GM19099 (cell line): ENCODE data around the gene GRB7.

Experiments
- POLR2A ChIP-seq: IDR thresholded peaks from 3 replicates; pipeline ENCODE4 v1.6.1; 2011; ENCODE audit warnings: low read depth; ENCODE audit not compliant: insufficient read length; ENCODE audit errors: extremely low read depth

Gene GRB7

DNA sequence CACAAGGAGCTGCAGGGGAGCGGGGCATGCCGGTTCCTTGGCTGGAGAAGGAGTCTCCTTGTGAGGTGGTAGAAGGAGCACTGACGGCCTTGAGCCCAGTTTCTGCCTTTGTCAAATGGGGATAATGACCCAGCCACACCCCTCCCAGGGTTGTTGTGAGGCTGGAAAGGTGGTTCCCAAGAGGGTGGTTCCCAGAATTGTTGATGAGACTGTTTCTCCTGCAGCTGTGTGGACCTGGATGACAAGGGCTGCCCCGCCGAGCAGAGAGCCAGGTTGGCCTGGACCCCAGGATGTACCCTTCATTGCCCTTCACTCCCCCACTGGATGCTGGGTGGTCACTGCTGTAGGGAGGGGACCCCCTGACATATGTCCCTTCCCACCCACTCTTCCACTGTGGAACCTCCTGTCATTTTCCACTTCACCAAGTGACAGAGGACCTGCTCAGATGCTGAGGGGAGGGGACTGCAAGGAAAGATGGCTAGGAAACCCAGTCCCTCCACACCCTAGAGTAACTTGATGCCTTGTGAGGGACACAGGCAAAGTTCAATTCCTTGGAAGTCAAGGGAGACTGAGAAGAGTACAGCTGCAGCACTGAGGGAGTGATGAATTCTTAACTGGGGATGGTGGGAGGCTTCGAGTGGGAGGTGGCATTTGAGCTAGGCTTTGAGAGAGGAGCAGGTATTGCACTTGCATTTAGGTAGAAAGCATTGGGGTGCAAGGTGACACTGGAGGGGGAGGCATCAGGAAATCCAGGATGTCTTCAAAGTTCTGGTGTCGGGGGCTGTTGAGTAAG lies 18.0 kb upstream of the GRB7 start:
- TF ChIP-seq POLR2A = no peak

DNA sequence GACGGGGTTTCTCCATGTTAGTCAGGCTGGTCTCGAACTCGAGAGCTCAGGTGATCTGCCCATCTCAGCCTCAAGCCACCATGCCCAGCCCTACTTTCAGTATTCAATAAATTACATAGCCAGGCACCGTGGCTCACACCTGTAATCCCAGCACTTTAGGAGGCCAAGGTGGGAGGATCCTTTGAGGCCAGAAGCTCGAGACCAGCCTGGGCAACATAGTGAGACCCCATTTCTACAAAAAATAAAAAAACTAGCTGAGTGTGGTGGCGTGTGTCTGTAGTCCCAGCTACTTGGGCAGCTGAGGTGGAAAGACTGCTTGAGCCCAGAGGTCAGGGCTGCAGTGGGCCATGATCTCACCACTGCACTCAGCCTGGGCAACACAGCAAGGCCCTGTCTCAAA lies 15.6 kb upstream of the GRB7 start:
- no peak for TF ChIP-seq POLR2A

DNA sequence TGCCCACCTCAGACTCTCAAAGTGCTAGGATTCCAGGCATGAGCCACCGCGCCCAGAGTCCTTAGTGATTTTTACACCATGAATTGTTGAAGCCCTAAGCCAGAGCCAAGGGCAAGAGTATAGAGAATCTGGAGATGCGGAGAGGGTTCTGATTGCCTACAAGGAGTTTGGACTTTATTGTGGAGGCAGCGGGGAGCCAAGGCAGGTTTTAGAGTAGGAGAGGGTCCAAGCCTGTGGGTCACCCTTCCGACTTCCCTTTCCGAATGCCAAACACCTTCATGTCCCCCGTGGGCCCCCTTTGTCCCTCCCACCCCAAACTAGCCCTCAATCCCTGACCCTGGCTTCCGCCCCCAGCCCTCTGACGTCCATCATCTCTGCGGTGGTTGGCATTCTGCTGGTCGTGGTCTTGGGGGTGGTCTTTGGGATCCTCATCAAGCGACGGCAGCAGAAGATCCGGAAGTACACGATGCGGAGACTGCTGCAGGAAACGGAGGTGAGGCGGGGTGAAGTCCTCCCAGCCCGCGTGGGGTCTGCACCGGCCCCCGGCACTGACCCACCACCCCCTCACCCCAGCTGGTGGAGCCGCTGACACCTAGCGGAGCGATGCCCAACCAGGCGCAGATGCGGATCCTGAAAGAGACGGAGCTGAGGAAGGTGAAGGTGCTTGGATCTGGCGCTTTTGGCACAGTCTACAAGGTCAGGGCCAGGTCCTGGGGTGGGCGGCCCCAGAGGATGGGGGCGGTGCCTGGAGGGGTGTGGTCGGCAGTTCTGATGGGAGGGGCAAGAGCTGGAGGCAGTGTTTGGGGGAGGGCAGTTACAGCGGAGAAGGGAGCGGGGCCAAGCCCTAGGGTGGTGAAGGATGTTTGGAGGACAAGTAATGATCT lies 14.5 kb upstream of the GRB7 start:
- TF ChIP-seq POLR2A = no peak

DNA sequence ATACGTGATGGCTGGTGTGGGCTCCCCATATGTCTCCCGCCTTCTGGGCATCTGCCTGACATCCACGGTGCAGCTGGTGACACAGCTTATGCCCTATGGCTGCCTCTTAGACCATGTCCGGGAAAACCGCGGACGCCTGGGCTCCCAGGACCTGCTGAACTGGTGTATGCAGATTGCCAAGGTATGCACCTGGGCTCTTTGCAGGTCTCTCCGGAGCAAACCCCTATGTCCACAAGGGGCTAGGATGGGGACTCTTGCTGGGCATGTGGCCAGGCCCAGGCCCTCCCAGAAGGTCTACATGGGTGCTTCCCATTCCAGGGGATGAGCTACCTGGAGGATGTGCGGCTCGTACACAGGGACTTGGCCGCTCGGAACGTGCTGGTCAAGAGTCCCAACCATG lies 13.0 kb upstream of the GRB7 start:
- no peak for TF ChIP-seq POLR2A

DNA sequence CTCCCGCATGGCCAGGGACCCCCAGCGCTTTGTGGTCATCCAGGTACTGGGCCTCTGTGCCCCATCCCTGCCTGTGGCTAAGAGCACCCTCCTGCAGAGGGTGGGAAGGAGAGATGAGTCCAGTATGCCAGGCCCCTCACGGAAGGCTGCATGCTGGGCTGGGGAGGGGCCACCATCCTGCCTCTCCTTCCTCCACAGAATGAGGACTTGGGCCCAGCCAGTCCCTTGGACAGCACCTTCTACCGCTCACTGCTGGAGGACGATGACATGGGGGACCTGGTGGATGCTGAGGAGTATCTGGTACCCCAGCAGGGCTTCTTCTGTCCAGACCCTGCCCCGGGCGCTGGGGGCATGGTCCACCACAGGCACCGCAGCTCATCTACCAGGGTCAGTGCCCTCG lies 11.1 kb upstream of the GRB7 start:
- peak; percentile 9 for TF ChIP-seq POLR2A

DNA sequence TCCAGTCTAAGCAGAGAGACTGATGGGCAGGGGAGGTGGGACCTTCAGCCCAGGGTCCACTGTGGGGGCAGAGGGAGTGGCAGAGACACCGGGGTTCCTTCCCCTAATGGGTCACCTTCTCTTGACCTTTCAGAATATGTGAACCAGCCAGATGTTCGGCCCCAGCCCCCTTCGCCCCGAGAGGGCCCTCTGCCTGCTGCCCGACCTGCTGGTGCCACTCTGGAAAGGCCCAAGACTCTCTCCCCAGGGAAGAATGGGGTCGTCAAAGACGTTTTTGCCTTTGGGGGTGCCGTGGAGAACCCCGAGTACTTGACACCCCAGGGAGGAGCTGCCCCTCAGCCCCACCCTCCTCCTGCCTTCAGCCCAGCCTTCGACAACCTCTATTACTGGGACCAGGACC lies 10.2 kb upstream of the GRB7 start:
- TF ChIP-seq POLR2A = no peak

DNA sequence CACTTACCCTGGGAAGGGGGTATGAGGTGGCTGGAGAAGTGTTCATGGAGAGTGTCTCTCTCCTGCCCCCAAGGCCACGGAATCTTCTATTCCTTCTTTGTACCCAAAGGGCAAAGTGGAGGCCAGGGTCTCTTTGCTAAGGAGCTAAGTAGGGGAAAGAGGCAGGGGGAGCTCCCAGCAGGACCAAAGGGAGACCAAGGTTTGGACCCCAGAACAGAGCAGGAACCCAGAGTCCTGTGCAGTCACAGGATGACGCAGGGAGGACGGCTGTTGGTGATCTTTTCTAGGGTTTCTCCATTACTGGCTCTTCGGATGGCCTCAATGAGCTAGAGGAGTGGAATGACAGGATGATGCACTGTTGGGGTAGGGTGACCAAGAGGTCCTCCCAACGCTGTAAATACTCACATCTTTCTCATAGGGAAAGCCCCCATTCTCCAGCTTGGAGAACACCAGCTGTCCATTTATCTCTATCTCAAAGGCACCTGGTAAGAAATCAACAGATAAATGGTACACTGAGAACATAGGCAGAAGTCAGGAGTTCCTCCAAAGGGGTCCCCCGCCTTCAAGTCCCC lies 8.4 kb upstream of the GRB7 start:
- TF ChIP-seq POLR2A = no peak

DNA sequence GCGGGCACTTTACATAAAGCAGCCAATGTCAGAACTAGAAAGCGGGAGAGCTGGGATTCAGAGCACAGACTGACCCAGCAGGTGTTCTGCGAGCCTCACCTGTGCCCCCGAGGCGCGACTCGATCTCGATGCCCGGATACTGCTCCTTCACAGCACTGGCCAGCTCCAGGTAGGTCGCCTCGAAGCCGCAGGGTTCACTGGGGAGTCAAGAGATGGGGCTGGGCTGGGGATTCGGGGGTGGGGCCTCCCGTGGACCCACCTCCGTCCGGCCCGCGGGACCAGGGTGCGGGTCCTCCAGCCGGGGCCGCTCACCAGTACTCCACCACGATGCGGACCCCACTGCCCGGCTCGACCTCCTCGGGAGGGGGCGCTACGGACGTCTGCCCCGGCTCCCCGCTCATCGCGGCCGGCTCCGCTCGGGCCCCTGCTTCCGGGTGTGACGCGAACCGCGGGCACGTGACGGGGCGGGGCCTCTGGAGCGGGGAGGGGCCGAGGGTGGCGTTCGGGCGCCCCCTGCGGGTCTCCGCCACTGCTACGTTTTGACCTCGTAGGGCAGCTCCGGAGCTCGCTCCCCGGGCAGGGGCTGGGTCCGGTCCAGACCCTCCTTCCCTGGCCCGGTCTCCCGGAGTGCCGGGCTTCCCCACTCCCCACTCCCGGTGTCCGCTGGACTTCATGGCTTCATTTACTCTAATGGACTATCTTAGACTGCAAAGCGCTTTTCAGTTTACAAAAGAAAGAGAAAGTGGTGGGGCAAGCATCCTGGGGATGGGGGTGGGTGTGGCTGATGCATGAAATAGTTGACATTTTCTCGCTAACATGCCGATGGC lies 7.4 kb upstream of the GRB7 start, which contains the start of gene MIEN1:
Gene MIEN1 (minus strand): TSS at position 438 of the 827 bp plus-strand sequence. CDS start 37 bp downstream, at position 401.
- TF ChIP-seq POLR2A = peak; percentile 93

DNA sequence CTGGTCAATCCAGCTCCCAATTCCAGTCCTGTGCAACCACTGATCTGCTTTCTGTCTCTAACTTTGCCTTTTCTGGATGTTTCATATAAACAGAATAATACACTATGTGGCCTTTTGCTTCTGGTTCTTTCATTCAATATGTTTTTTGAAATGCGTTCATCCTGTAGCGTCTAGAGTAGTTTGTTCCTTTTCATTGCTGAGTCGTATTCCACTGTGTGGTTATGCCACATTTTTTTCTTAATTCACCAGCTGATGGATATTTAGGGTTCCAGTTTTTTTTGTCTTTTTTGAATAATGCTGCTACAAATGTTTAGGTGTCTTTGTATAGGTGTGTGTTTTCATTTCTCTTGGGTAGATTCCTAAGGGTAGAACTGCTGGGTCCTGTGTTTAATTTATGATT lies 5.2 kb upstream of the GRB7 start:
- TF ChIP-seq POLR2A = no peak

DNA sequence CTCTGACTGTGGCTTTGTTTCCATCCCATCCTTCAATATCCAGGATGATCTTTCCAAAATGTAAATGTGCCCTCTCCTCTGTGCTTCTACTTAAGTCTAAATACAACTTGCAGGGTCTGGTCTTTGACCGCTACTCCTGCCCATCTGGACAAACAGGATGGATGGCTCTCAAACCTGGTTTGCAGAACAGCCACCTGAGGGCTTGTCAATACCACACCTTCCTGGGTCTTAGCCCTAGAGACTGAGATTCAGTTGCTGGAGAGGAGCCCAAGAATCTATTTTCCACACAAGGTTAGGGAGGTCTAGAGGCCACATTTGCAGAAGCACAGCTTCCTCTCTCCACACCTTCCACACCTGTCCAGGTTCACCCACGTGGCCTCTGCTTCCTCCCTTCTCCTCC lies 1.9 kb upstream of the GRB7 start:
- TF ChIP-seq POLR2A = no peak

DNA sequence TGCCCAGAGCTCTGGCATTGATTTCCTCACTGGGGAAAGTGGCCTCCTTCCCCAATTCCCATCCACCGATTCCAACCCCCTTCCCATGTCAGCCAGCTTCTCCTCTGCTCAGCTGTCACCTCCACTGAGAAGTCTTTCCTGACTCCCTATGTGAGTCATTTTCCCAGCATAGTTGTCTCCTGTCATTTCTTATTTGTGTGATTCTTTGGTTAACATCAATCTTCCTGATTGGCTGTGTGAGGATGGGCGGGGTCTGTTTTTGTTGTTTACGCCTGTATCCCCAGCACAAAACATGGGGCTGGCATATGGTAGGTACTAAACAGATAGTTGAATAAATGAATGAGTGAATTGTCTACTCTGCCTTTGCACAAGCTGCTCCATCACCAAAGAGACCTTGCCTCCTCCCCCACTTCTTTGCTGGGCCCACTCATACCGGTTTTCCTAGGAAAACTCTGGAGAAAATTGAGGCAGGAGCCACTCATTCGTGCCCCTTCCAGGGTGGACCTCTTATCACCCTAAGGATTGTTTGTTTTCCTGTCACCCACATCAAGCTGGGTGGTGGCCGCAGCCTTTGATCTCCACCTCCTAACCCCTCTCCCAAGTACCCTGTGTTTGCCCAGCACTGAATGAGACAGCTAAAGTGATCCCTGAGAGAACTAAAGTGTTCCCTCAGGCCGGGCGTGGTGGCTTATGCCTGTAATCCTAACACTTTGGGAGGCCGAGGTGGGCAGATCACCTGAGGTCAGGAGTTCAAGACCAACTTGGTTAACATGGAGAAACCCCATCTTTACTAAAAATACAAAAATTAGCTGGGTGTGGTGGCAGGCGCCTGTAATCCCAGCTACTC lies 1.2 kb upstream of the GRB7 start:
- TF ChIP-seq POLR2A = no peak

DNA sequence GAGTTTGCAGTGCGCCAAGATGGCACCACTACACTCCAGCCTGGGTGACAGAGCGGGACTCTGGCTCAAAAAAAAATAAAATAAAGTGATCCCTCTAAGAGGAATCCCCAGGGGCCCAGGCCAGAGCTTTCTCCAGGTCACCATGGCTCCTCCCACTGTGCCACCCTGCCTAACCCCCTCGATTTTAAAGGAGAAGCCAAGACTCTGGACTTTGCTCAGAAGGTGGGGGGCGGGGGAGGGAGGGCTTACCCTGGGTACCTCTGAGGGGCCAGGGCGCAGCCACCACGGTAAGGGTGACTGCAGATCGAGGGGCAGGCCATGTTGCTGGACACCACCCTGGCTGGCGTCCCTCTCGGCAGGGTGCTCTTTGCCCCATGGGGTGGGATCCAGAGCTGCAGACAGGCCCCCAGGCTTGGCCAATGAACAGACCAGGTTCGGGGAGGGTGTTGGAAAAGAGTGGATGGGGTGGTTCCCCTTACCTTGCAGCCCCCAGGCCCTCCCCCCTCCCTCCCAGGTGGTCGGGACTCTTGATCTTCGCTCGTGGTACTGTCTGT lies 455 bp upstream of the GRB7 start:
- TF ChIP-seq POLR2A = no peak

DNA sequence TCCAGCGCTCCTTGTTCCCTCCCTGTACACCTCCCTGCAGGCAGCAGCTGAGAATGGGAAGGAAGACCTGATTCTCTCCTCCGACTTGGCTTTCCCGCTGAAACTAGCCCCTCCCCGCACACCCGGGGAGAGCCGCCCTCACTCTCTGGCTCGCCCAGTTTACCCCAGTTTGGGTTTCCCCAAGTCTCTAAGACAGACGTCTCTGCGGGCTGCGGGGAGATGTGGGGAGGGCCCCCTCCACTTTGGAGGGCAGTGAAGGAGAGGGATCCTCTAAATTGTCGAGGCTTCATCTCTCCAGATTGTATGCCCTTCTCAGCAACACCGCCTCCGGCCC lies 797 bp downstream of the GRB7 start:
- no peak for TF ChIP-seq POLR2A

DNA sequence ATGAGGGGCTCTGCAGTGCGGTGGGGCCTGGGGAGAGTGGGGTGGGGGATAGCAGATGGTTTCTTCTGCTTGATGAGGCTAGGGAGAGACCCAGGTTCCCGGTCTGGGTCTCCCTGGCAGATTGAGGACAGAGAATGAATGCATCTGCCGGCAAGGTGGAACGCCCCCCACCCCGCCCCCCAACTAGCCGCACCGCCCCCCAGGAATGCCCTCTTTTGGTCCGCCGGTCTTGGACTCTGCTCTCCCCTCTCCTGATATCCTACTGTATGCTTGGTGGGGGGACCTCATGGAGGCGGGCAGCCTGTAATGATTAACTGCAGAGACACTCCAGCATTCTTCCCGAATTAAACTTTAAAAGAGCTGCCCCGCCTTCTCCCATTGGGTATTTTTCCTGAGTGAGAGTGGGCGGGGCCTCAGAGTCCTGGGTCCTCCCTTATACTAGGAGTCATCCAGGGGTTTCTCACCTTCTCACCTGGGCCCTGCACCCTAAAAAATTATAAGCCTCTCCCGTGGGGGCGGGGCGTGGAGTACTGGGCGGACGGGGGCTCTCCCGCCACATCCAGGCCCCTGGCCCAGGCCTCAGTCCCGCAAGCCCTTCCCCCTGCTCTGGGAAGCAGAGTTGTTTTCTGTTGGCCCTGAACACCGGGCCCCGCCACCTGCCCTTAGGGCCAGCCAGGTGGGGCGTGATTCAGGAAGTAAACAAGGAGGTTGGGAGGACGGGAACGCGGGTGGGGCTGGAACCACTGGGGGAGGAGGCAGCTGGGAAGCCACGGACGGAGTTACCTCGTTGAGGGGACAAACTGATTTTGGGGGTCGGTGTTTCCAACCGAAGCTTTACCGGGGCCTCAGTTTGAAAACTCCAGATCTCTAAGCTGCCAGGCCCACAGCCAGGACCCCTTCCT lies 1.5 kb downstream of the GRB7 start:
- TF ChIP-seq POLR2A = no peak
